ENCODE data around the gene PLXNC1.

PLXNC1 gene

GRCh38 chr12:94207849-94208621 lies 59.7 kb downstream of the PLXNC1 start:
- FAIRE-seq: no peak

GRCh38 chr12:94208622-94208966 lies 60.2 kb downstream of the PLXNC1 start:
- FAIRE-seq: no peak

GRCh38 chr12:94209240-94209639 lies 60.9 kb downstream of the PLXNC1 start:
- no peak for FAIRE-seq

- FAIRE-seq: no peak
These were observed 62.6 kb downstream of the PLXNC1 start for GRCh38 chr12:94211021-94211420.

- FAIRE-seq: no peak
These were observed 69.9 kb downstream of the PLXNC1 start for GRCh38 chr12:94218233-94218632.

- no peak for FAIRE-seq
These were observed 71.4 kb downstream of the PLXNC1 start for GRCh38 chr12:94219622-94220302.

GRCh38 chr12:94220804-94221203 lies 72.4 kb downstream of the PLXNC1 start:
- FAIRE-seq: no peak

- no peak for FAIRE-seq
These were observed 74.1 kb downstream of the PLXNC1 start for GRCh38 chr12:94222351-94223084.

- FAIRE-seq: no peak
These were observed 75.5 kb downstream of the PLXNC1 start for GRCh38 chr12:94223842-94224241.

GRCh38 chr12:94225506-94225905 lies 77.1 kb downstream of the PLXNC1 start:
- FAIRE-seq: no peak

- FAIRE-seq: no peak
These were observed 77.7 kb downstream of the PLXNC1 start for GRCh38 chr12:94225947-94226630.

- FAIRE-seq: no peak
These were observed 78.7 kb downstream of the PLXNC1 start for GRCh38 chr12:94227066-94227465.

- FAIRE-seq: no peak
These were observed 80.1 kb downstream of the PLXNC1 start for GRCh38 chr12:94228488-94228907.

GRCh38 chr12:94229902-94230301 lies 81.5 kb downstream of the PLXNC1 start:
- no peak for FAIRE-seq

- no peak for FAIRE-seq
These were observed 82.1 kb downstream of the PLXNC1 start for GRCh38 chr12:94230357-94230905.

GRCh38 chr12:94231709-94232108 lies 83.3 kb downstream of the PLXNC1 start:
- no peak for FAIRE-seq

GRCh38 chr12:94235848-94236247 lies 87.5 kb downstream of the PLXNC1 start:
- no peak for FAIRE-seq

GRCh38 chr12:94239332-94239993 lies 91.1 kb downstream of the PLXNC1 start:
- FAIRE-seq: no peak

- no peak for FAIRE-seq
These were observed 91.8 kb downstream of the PLXNC1 start for GRCh38 chr12:94240171-94240570.

- FAIRE-seq: no peak
These were observed 94.5 kb downstream of the PLXNC1 start for GRCh38 chr12:94242901-94243300.

GRCh38 chr12:94244165-94245133 lies 96.1 kb downstream of the PLXNC1 start:
- FAIRE-seq: no peak
